ENCODE measurements around the gene ARHGEF28.

GRCh38 chr5:73722231-73722630 lies 96.2 kb downstream of the ARHGEF28 start:
- no peak for TF ChIP-seq EZH2 (IDR thresholded peaks at IDR 0.05; ENCODE audit: borderline replicate concordance, insufficient read depth, low read depth, low read length, poor library complexity, severe bottlenecking)
- TF ChIP-seq CTCF (IDR thresholded peaks at IDR 0.05) = no peak

Measured in B cell (primary cell).